C4-2B (cell line): Measurements from ENCODE around the gene ZNF578.

Experiments
- ZFX ChIP-seq: fragments of 450-650 bp; IDR thresholded peaks from 2 replicates; pipeline ENCODE4 v1.6.1; 2017
- TF ChIP-seq, protein P1 (sequence below): fragments of 450-650 bp; conservative IDR thresholded peaks from 2 replicates; pipeline ENCODE4 v1.5.1; 2017; ENCODE audit warnings: mild to moderate bottlenecking

GRCh38 chr19:52557231-52557995 is 104.1 kb downstream of the ZNF578 start:
- TF ChIP-seq, protein P1, sequence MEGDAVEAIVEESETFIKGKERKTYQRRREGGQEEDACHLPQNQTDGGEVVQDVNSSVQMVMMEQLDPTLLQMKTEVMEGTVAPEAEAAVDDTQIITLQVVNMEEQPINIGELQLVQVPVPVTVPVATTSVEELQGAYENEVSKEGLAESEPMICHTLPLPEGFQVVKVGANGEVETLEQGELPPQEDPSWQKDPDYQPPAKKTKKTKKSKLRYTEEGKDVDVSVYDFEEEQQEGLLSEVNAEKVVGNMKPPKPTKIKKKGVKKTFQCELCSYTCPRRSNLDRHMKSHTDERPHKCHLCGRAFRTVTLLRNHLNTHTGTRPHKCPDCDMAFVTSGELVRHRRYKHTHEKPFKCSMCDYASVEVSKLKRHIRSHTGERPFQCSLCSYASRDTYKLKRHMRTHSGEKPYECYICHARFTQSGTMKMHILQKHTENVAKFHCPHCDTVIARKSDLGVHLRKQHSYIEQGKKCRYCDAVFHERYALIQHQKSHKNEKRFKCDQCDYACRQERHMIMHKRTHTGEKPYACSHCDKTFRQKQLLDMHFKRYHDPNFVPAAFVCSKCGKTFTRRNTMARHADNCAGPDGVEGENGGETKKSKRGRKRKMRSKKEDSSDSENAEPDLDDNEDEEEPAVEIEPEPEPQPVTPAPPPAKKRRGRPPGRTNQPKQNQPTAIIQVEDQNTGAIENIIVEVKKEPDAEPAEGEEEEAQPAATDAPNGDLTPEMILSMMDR, result no peak
- TF ChIP-seq ZFX, result no peak
